ENCODE results near the gene GARIN3.

DNA sequence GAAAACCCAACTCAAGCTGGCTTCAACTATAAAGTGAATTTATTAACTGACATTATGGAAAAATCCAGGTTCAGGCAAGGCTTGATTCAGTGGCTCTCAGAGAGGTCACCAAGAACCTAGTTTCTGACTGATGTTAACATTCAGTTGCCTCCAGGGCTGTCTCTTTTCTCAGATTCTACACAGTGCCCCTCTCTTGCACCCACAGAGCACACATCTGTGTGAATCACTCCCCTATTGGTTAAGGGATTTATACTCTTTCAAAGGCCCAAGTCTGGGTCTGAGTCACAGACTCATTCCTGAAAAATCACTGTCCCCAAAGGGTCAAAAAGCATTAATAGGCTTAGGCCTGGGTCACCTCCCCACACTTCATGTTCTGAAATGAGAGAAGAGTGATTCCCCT is 51.1 kb downstream of the GARIN3 start:
- TF ChIP-seq, protein P1, sequence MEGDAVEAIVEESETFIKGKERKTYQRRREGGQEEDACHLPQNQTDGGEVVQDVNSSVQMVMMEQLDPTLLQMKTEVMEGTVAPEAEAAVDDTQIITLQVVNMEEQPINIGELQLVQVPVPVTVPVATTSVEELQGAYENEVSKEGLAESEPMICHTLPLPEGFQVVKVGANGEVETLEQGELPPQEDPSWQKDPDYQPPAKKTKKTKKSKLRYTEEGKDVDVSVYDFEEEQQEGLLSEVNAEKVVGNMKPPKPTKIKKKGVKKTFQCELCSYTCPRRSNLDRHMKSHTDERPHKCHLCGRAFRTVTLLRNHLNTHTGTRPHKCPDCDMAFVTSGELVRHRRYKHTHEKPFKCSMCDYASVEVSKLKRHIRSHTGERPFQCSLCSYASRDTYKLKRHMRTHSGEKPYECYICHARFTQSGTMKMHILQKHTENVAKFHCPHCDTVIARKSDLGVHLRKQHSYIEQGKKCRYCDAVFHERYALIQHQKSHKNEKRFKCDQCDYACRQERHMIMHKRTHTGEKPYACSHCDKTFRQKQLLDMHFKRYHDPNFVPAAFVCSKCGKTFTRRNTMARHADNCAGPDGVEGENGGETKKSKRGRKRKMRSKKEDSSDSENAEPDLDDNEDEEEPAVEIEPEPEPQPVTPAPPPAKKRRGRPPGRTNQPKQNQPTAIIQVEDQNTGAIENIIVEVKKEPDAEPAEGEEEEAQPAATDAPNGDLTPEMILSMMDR (conservative IDR thresholded peaks at IDR 0.05; ENCODE audit: low read depth, low read length): no peak
- TF ChIP-seq EZH2 (IDR thresholded peaks at IDR 0.05; ENCODE audit: borderline replicate concordance, low read depth, low read length, poor library complexity, severe bottlenecking): no peak

Measured in A673 (cell line).